H7 (cell line): Measurements from ENCODE around the gene FAXDC2. TPM values are rescaled to one million over a fixed set of nuclear protein-coding genes. Genes with fewer than 3 reads are reported as not detected.
"Not testable (repeated sequence)": the region's sequence is repeated elsewhere in the genome, so short reads cannot be mapped to it uniquely, and the experiment has no call there.

Source experiments
- DNase-seq: peaks from one replicate; pipeline ENCODE4 v3.0.0; 2012
- H3K27me3 ChIP-seq: 2 replicates; pipeline ENCODE4 v1.6.0; 2011; ENCODE audit warnings: mild to moderate bottlenecking, low read length; ENCODE audit not compliant: control insufficient read depth, insufficient read depth
- H3K36me3 ChIP-seq: replicated peaks from 2 replicates; pipeline ENCODE4 v1.5.1; 2011; ENCODE audit warnings: low read length; ENCODE audit not compliant: control insufficient read depth, insufficient read depth
- H3K4me3 ChIP-seq: 2 replicates; pipeline ENCODE4 v1.5.1; 2011; ENCODE audit warnings: low read depth, mild to moderate bottlenecking, control low read depth, low read length, moderate library complexity; ENCODE audit not compliant: insufficient read depth
- total RNA-seq: library from RNA; depleted of rRNA; stranded (reverse); fragments of >200 nt; shearing (Covaris generic); gene quantifications from 2 replicates; pipeline ENCODE4 v1.2.3, GENCODE V29; 2014

The FAXDC2 gene
- total RNA-seq, 1 experiment from 2014 or later, result 2.6 TPM

GRCh38 chr5:154849791-154850201, 607 bp downstream of the FAXDC2 start:
- Histone ChIP-seq H3K4me3 (peak overlapping the region; percentile 25), H3K36me3 (no peaks in the 10 kb centered on the region; the same call in 1 of the 2 replicates), H3K27me3 (no peaks in the 10 kb centered on the region)
- DNase-seq, result peak; percentile 25

GRCh38 chr5:154849264-154849785, 1.1 kb downstream of the FAXDC2 start:
- no peak overlapping the region for H3K4me3 ChIP-seq
- no peaks in the 10 kb centered on the region for H3K27me3 ChIP-seq
- DNase-seq, result no peak
- no peaks in the 10 kb centered on the region; the same call in 1 of the 2 replicates for H3K36me3 ChIP-seq

GRCh38 chr5:154844809-154845208, 5.6 kb downstream of the FAXDC2 start:
- Histone ChIP-seq H3K36me3 (no peaks in the 10 kb centered on the region; the same call in 1 of the 2 replicates), H3K27me3 (no peaks in the 10 kb centered on the region), H3K4me3 (no peak overlapping the region)
- DNase-seq, result no peak

DNA sequence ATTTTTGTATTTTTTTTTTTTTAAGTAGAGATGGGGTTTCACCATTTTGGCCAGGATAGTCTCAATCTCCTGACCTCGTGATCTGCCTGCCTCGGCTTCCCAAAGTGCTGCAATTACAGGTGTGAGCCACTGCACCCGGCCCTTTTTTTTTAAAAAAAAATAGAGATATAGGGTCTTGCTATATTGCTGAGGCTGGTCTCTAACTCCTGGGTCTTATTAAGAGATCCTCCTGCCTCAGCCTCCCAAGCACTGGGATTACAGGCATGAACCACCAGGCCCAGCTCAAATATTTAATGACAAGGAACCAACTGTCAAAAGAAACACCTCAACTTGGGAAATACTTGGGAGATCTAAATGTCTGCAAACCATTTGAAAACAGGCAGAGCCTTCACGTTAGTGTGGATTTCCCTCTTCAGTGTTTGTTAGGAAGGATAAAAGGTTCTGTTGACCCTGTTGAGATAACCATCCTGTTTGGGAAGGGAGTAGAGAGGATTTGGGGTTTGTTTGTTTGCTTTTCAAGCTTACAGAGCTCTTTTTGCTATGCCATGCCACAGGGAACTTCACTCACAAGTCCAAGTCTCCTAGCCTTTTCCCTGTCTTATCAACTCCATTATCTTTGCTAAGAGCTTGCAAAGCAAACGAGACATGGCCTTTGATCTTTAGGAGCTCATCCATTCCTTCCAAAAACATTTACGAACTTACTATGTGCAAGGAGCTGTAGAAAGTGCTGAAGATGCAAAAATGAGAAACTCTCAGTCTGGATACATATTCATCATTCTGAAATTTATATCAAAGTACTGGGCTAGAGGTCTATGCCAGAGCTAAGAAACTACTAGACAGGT, 7.5 kb downstream of the FAXDC2 start:
- no peak overlapping the region for H3K4me3 ChIP-seq
- no peaks in the 10 kb centered on the region; the same call in 1 of the 2 replicates for H3K36me3 ChIP-seq
- no peaks in the 10 kb centered on the region for H3K27me3 ChIP-seq
- no peak for DNase-seq

GRCh38 chr5:154841273-154841661, 9.1 kb downstream of the FAXDC2 start:
- Histone ChIP-seq H3K36me3 (no peaks in the 10 kb centered on the region; the same call in 1 of the 2 replicates), H3K27me3 (no peaks in the 10 kb centered on the region), H3K4me3 (no peak overlapping the region)
- no peak for DNase-seq

GRCh38 chr5:154840435-154841272, 9.7 kb downstream of the FAXDC2 start:
- Histone ChIP-seq H3K36me3 (no peaks in the 10 kb centered on the region; the same call in 1 of the 2 replicates), H3K4me3 (no peak overlapping the region), H3K27me3 (no peaks in the 10 kb centered on the region)
- no peak for DNase-seq

- no peak for DNase-seq
- Histone ChIP-seq H3K27me3 (no peaks in the 10 kb centered on the region), H3K4me3 (no peak overlapping the region), H3K36me3 (no peaks in the 10 kb centered on the region)
Measured at GRCh38 chr5:154837009-154837901, 13.1 kb downstream of the FAXDC2 start.

DNA sequence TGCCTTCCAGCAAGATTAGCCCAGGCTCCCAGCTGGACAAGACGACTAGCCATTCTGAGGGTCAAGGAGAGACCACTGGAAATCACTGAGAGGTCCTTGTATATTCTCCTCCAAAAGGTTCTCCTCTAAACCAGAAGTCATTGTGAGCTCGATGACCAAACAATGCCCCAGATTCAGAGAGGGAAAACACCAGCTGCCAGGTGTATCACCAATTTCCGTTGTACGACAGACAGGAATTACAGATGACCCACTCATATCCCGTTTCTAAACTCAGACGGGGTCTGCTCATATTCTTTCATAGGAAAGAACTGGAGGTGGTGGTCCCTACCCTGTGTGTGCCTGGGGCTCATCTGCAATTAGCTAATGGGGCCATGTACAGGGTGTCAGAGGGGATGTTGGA, 14.2 kb downstream of the FAXDC2 start:
- Histone ChIP-seq H3K36me3 (peaks cover under 1% of the 10 kb centered on the region; the same call in 1 of the 2 replicates), H3K27me3 (no peaks in the 10 kb centered on the region), H3K4me3 (no peak overlapping the region)
- DNase-seq, result no peak

GRCh38 chr5:154835701-154836052, 14.7 kb downstream of the FAXDC2 start:
- H3K36me3 ChIP-seq, H3K27me3 ChIP-seq, DNase-seq: not testable (repeated sequence)

GRCh38 chr5:154834053-154834452, 16.4 kb downstream of the FAXDC2 start:
- H3K4me3 ChIP-seq, result no peak overlapping the region
- no peak for DNase-seq
- H3K27me3 ChIP-seq, result no peaks in the 10 kb centered on the region
- peaks cover 9% of the 10 kb centered on the region for H3K36me3 ChIP-seq

More at GRCh38 chr5:154835701-154836052, 14.7 kb downstream of the FAXDC2 start:
- H3K4me3 ChIP-seq, result not testable (repeated sequence)

GRCh38 chr5:154832804-154833203, 17.6 kb downstream of the FAXDC2 start:
- H3K36me3 ChIP-seq, result peaks cover 11% of the 10 kb centered on the region
- H3K4me3 ChIP-seq, DNase-seq, H3K27me3 ChIP-seq: not testable (repeated sequence)

GRCh38 chr5:154831451-154831850, 19.0 kb downstream of the FAXDC2 start:
- no peak for DNase-seq
- Histone ChIP-seq H3K4me3 (no peak overlapping the region), H3K36me3 (peaks cover 11% of the 10 kb centered on the region), H3K27me3 (no peaks in the 10 kb centered on the region)

DNA sequence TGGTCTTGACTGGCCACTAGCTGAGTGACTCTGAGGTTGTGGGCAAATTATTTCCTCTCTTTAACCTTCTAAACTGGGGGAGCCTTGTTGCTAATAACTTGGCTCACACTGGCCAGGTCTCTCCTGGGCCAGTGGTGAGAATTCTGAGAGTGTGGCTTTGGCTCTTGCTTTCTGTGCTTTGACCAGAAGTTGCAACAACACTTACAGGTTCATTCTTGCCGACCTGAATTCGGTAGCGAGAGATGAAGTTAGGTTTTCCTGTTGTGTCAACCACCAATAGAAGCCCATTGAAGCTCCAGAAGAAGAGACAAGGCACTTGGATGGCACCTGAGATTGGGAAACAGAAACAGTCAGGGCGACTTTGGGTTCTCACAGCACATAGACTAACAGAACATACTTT, 19.8 kb downstream of the FAXDC2 start:
- peaks cover 11% of the 10 kb centered on the region for H3K36me3 ChIP-seq
- no peak for DNase-seq
- no peaks in the 10 kb centered on the region for H3K27me3 ChIP-seq
- H3K4me3 ChIP-seq, result no peak overlapping the region

GRCh38 chr5:154830219-154830595, 20.2 kb downstream of the FAXDC2 start:
- no peak overlapping the region for H3K4me3 ChIP-seq
- peaks cover 11% of the 10 kb centered on the region for H3K36me3 ChIP-seq
- no peak for DNase-seq
- H3K27me3 ChIP-seq, result no peaks in the 10 kb centered on the region
